ENCODE measurements around the gene PNRC2. TPM values are rescaled to one million over a fixed set of nuclear protein-coding genes. Genes with fewer than 3 reads are reported as not detected.

PNRC2 gene
- total and polyA plus RNA-seq, 2 donors (not counting 3 experiments of a cell fraction or from before 2014, with no cell fraction given): 70.2 to 77.8 TPM

DNA sequence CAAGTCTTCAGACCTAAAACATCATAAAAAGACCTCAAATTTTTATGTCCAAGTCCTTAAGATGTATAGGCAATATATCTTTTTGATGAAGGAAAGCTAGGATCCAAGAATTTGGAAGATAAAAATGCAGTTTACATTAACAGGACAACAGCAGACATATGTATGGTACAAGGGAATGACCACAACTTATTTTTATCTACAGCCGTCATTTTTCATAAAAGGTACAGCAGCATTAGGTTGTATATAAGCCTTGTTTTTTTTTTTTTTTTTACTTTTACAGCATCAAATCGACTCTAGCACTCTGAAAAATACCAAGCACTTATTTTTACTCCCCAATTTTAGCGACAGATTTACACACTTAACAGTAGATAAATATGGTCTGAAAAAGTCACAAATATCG is 19.2 kb downstream of the PNRC2 start:
- Histone ChIP-seq H4K20me1 (replicated peaks; ENCODE audit: control insufficient read depth, extremely low read depth, insufficient read depth, low read length) (peaks cover 22% of the 10 kb centered on the region), H3K27ac (ENCODE audit: insufficient read depth, low read depth, low read length) (peak overlapping the region; percentile 94), H3K27me3 (ENCODE audit: control insufficient read depth in 2 of 2, insufficient read depth in 2 of 2, low read length in 2 of 2) (no peaks in the 10 kb centered on the region), H3K9me3 (replicated peaks; ENCODE audit: control insufficient read depth, insufficient read depth, low read length) (no peaks in the 10 kb centered on the region), H2AFZ (ENCODE audit: low read depth, low read length) (no peak overlapping the region), H3K4me3 (replicated peaks in 1 of 3; ENCODE audit: insufficient read depth in 1 of 3, low read depth in 1 of 3, low read length in 3 of 3) (peak overlapping the region; percentile 79 to 100 (median 85)), H3K4me1 (ENCODE audit: control insufficient read depth, extremely low read depth, insufficient read depth, low read length) (peaks cover 34% of the 10 kb centered on the region), H3K79me2 (ENCODE audit: control insufficient read depth, insufficient read depth, low read length) (peaks cover 63% of the 10 kb centered on the region), H3K4me2 (ENCODE audit: insufficient read depth, low read length) (peak overlapping the region; percentile 98), H3K36me3 (ENCODE audit: control insufficient read depth in 2 of 2, extremely low read depth in 1 of 2, insufficient read depth in 2 of 2, low read length in 2 of 2) (peaks cover 0 to 8% of the 10 kb centered on the region in 2 experiments), H3K9me1 (replicated peaks; ENCODE audit: control insufficient read depth, extremely low read depth, insufficient read depth, low read length) (no peaks in the 10 kb centered on the region), H3K9ac (replicated peaks; ENCODE audit: extremely low read depth, insufficient read depth, low read length) (peak overlapping the region; percentile 98)
- CTCF ChIA-PET: interaction anchor here (5.8 kb wide), 1 partner anchor 50 kb away, joined by 61 read pairs; no protein-coding TSS in a partner anchor
- peak; percentile 26 for DNase-seq (ENCODE audit: low read depth, low spot score)
- no peak for FAIRE-seq
- intact Hi-C loops (cut with micrococcal nuclease) (no loop called here), dilution Hi-C loops (cut with MboI; ENCODE audit: extremely low pct_ligation_motif_present, low sequenced_read_pairs) (no loop called here)
- no TSS peak for BruUV-seq (replicated peaks)
- POLR2A ChIA-PET: no interaction called here
- TF ChIP-seq, protein P1, sequence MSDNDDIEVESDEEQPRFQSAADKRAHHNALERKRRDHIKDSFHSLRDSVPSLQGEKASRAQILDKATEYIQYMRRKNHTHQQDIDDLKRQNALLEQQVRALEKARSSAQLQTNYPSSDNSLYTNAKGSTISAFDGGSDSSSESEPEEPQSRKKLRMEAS (IDR thresholded peaks at IDR 0.05; ENCODE audit: insufficient read depth, insufficient read length): no peak
- TF ChIP-seq POLR2A (IDR thresholded peaks at IDR 0.05; ENCODE audit: low read depth, low read length) (no peak), POLR2AphosphoS5 (IDR thresholded peaks at IDR 0.05; ENCODE audit: insufficient read depth, low read depth, low read length) (no peak), FOS (IDR thresholded peaks at IDR 0.05; ENCODE audit: borderline replicate concordance, insufficient read depth, low read length) (no peak), MYC (IDR thresholded peaks at IDR 0.05; ENCODE audit: low read depth, low read length) (no peak), GATA2 (IDR thresholded peaks at IDR 0.05; ENCODE audit: insufficient read depth, insufficient read length, low read depth, low read length) (no peak), EZH2 (IDR thresholded peaks at IDR 0.05; ENCODE audit: borderline replicate concordance, low read depth, low read length, severe bottlenecking) (no peak), JUN (IDR thresholded peaks at IDR 0.05; ENCODE audit: borderline replicate concordance, insufficient read depth, insufficient read length, low read depth) (no peak)
- TF ChIP-seq, protein P2, sequence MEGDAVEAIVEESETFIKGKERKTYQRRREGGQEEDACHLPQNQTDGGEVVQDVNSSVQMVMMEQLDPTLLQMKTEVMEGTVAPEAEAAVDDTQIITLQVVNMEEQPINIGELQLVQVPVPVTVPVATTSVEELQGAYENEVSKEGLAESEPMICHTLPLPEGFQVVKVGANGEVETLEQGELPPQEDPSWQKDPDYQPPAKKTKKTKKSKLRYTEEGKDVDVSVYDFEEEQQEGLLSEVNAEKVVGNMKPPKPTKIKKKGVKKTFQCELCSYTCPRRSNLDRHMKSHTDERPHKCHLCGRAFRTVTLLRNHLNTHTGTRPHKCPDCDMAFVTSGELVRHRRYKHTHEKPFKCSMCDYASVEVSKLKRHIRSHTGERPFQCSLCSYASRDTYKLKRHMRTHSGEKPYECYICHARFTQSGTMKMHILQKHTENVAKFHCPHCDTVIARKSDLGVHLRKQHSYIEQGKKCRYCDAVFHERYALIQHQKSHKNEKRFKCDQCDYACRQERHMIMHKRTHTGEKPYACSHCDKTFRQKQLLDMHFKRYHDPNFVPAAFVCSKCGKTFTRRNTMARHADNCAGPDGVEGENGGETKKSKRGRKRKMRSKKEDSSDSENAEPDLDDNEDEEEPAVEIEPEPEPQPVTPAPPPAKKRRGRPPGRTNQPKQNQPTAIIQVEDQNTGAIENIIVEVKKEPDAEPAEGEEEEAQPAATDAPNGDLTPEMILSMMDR (IDR thresholded peaks at IDR 0.05; ENCODE audit: extremely low read depth in 1 of 2, insufficient read depth in 1 of 2, low read depth in 1 of 2, low read length in 2 of 2): no peak

Data from endothelial cell of umbilical vein (primary cell).